Measurements from ENCODE around the gene NEK5. TPM values are rescaled to one million over a fixed set of nuclear protein-coding genes. Genes with fewer than 3 reads are reported as not detected.

NEK5 gene
- total and polyA plus RNA-seq, 2 experiments from 2014 or later, result 0.73 to 1.3 TPM

DNA sequence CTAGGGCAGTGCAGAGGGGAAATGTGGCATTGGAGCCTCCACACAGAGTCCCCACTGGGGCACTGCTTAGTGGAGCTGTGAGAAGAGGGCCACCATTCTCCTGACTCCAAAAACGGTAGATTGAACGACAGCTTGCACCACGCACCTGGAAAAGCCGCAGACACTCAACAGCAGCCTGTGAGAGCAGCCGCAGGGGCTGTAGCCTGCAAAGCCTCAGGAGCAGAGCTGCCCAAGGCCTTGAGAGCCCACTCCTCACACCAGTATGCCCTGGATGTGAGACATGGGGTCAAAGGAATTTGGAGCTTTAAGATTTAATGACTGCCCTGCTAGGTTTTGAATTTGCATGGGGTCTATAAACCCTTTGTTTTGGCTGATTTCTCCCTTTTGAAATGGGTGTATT is 31.7 kb downstream of the NEK5 start:
- Mint-ChIP-seq H3K9me3 (peaks cover 10% of the 10 kb centered on the region), H3K27me3 (ENCODE audit: insufficient read depth, low read depth, poor library complexity) (peaks cover 2% of the 10 kb centered on the region), H3K4me3 (no peak overlapping the region), H3K27ac (no peak overlapping the region), H3K4me1 (peaks cover 6% of the 10 kb centered on the region), H3K36me3 (ENCODE audit: low read depth) (no peaks in the 10 kb centered on the region)
- Histone ChIP-seq H3K27me3 (ENCODE audit: insufficient read depth) (no peaks in the 10 kb centered on the region), H3K4me3 (no peak overlapping the region), H3K9me2 (ENCODE audit: insufficient read depth) (no peaks in the 10 kb centered on the region), H3K4me2 (peak overlapping the region; percentile 64; the same call in 1 of the 2 replicates), H2AFZ (peak overlapping the region; percentile 80), H3K36me3 (ENCODE audit: insufficient read depth) (no peaks in the 10 kb centered on the region), H3K4me1 (ENCODE audit: insufficient read depth) (peaks cover 6% of the 10 kb centered on the region), H4K20me1 (replicated peaks; ENCODE audit: insufficient read depth) (no peaks in the 10 kb centered on the region), H3F3A (replicated peaks; ENCODE audit: low read depth) (no peaks in the 10 kb centered on the region), H3K79me2 (replicated peaks; ENCODE audit: insufficient read depth) (no peaks in the 10 kb centered on the region), H3K27ac (ENCODE audit: low read depth) (peak overlapping the region; percentile 53; the same call in 1 of the 2 replicates)
- ATAC-seq (peak; percentile 67), DNase-seq (ENCODE audit: low spot score) (peak; percentile 2)
- TF ChIP-seq, protein P1, sequence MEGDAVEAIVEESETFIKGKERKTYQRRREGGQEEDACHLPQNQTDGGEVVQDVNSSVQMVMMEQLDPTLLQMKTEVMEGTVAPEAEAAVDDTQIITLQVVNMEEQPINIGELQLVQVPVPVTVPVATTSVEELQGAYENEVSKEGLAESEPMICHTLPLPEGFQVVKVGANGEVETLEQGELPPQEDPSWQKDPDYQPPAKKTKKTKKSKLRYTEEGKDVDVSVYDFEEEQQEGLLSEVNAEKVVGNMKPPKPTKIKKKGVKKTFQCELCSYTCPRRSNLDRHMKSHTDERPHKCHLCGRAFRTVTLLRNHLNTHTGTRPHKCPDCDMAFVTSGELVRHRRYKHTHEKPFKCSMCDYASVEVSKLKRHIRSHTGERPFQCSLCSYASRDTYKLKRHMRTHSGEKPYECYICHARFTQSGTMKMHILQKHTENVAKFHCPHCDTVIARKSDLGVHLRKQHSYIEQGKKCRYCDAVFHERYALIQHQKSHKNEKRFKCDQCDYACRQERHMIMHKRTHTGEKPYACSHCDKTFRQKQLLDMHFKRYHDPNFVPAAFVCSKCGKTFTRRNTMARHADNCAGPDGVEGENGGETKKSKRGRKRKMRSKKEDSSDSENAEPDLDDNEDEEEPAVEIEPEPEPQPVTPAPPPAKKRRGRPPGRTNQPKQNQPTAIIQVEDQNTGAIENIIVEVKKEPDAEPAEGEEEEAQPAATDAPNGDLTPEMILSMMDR (conservative IDR thresholded peaks at IDR 0.05; ENCODE audit: low read depth in 2 of 2), result no peak
- TF ChIP-seq, protein P2, sequence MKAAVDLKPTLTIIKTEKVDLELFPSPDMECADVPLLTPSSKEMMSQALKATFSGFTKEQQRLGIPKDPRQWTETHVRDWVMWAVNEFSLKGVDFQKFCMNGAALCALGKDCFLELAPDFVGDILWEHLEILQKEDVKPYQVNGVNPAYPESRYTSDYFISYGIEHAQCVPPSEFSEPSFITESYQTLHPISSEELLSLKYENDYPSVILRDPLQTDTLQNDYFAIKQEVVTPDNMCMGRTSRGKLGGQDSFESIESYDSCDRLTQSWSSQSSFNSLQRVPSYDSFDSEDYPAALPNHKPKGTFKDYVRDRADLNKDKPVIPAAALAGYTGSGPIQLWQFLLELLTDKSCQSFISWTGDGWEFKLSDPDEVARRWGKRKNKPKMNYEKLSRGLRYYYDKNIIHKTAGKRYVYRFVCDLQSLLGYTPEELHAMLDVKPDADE (IDR thresholded peaks at IDR 0.05), result no peak
- TF ChIP-seq STAT1 (IDR thresholded peaks at IDR 0.05; ENCODE audit: unreplicated experiment) (no peak), ZNF114 (CRISPR knock-in tag; IDR thresholded peaks at IDR 0.05) (no peak), POLR2AphosphoS5 (IDR thresholded peaks at IDR 0.05; ENCODE audit: low read depth) (no peak)

DNA sequence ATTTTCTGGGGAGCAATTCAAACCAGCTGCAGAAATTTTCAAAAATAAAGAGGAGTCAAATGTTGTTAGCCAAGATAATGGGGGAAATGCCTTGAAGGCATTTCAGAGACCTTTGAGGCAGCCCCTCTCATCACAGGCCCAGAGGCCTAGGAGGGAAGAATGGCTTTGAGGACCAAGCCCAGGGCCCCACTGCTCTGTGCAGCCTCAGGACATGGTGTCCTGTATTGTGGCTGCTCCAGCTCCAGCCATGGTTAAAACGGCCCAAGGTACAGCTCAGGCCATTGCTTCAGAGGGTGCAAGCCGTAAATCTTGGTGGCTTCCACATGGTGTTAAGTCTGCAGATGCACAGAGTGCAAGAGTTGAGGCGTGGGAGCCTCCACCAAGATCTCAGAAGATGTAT is 32.1 kb downstream of the NEK5 start:
- Histone ChIP-seq H3K9me2 (ENCODE audit: insufficient read depth) (no peaks in the 10 kb centered on the region), H3K79me2 (replicated peaks; ENCODE audit: insufficient read depth) (no peaks in the 10 kb centered on the region), H3K36me3 (ENCODE audit: insufficient read depth) (no peaks in the 10 kb centered on the region), H3F3A (replicated peaks; ENCODE audit: low read depth) (no peaks in the 10 kb centered on the region), H3K4me3 (no peak overlapping the region), H3K4me2 (no peak overlapping the region), H3K27ac (ENCODE audit: low read depth) (no peak overlapping the region), H3K27me3 (ENCODE audit: insufficient read depth) (no peaks in the 10 kb centered on the region), H4K20me1 (replicated peaks; ENCODE audit: insufficient read depth) (no peaks in the 10 kb centered on the region), H3K4me1 (ENCODE audit: insufficient read depth) (peaks cover 6% of the 10 kb centered on the region), H2AFZ (no peak overlapping the region; the same call in 1 of the 2 replicates)
- Mint-ChIP-seq H3K36me3 (ENCODE audit: low read depth) (no peaks in the 10 kb centered on the region), H3K4me3 (no peak overlapping the region; the same call in 2 of the 3 replicates), H3K9me3 (peaks cover 10% of the 10 kb centered on the region), H3K27ac (no peak overlapping the region), H3K4me1 (peaks cover 6% of the 10 kb centered on the region), H3K27me3 (ENCODE audit: insufficient read depth, low read depth, poor library complexity) (peaks cover 2% of the 10 kb centered on the region)
- DNase-seq (ENCODE audit: low spot score), result no peak
- no peak for ATAC-seq
- TF ChIP-seq REST (IDR thresholded peaks at IDR 0.05; ENCODE audit: unreplicated experiment), result no peak
- no peak for TF ChIP-seq ZNF331 (CRISPR knock-in tag; IDR thresholded peaks at IDR 0.05; ENCODE audit: low read depth)
- TF ChIP-seq CREB1 (CRISPR knock-in tag; IDR thresholded peaks at IDR 0.05; ENCODE audit: low read depth), result no peak
- TF ChIP-seq EZH2 (IDR thresholded peaks at IDR 0.05; ENCODE audit: low read depth, unreplicated experiment), result no peak
- TF ChIP-seq ZNF114 (CRISPR knock-in tag; IDR thresholded peaks at IDR 0.05), result no peak
- TF ChIP-seq STAT1 (IDR thresholded peaks at IDR 0.05; ENCODE audit: unreplicated experiment), result no peak
- TF ChIP-seq, protein P1 (conservative IDR thresholded peaks at IDR 0.05; ENCODE audit: low read depth in 2 of 2), result no peak
- TF ChIP-seq, protein P2 (IDR thresholded peaks at IDR 0.05), result no peak
- TF ChIP-seq JUNB (IDR thresholded peaks at IDR 0.05; ENCODE audit: unreplicated experiment), result no peak
- TF ChIP-seq EZH2phosphoT487 (IDR thresholded peaks at IDR 0.05; ENCODE audit: unreplicated experiment), result no peak
- no peak for TF ChIP-seq POLR2AphosphoS5 (IDR thresholded peaks at IDR 0.05; ENCODE audit: low read depth)

Measured in GM23338 (cell line).